HepG2 (cell line): ENCODE measurements around the gene MAB21L4. TPM values are rescaled to one million over a fixed set of nuclear protein-coding genes. Genes with fewer than 3 reads are reported as not detected.

Experiments
- DNMT1 ChIP-seq: sonication (generic); formaldehyde crosslinking; IDR thresholded peaks from 2 replicates; pipeline ENCODE4 v1.5.1; 2020; ENCODE audit warnings: mild to moderate bottlenecking, missing genetic modification reagents
- GTF2F1 ChIP-seq: fragments of 150-350 bp; IDR thresholded peaks from 2 replicates; pipeline ENCODE4 v1.6.1; 2014; ENCODE audit warnings: low read length
- HDAC2 ChIP-seq: sonication (generic); formaldehyde crosslinking; IDR thresholded peaks from 2 replicates; pipeline ENCODE4 v1.4.0; 2020; ENCODE audit warnings: missing genetic modification reagents
- IKZF4 ChIP-seq: sonication (generic); formaldehyde crosslinking; IDR thresholded peaks from 2 replicates; pipeline ENCODE4 v1.5.1; 2020; ENCODE audit warnings: borderline replicate concordance, mild to moderate bottlenecking, low read depth, missing genetic modification reagents; ENCODE audit errors: not compliant biosample characterization
- JUNB ChIP-seq: sonication (generic); formaldehyde crosslinking; IDR thresholded peaks from 2 replicates; pipeline ENCODE4 v1.8.0; 2022; ENCODE audit warnings: missing genetic modification reagents, mild to moderate bottlenecking, borderline replicate concordance
- NAIF1 ChIP-seq: sonication (generic); formaldehyde crosslinking; IDR thresholded peaks from 2 replicates; pipeline ENCODE4 v1.5.0; 2020; ENCODE audit warnings: mild to moderate bottlenecking, missing genetic modification reagents, borderline replicate concordance
- RAD51 ChIP-seq: fragments of 450-650 bp; IDR thresholded peaks from 2 replicates; pipeline ENCODE4 v1.6.1; 2016; ENCODE audit warnings: borderline replicate concordance
- TERF1 ChIP-seq: sonication (generic); formaldehyde crosslinking; IDR thresholded peaks from 2 replicates; pipeline ENCODE4 v1.8.0; 2022; ENCODE audit warnings: mild to moderate bottlenecking, missing genetic modification reagents, moderate library complexity
- UBTF ChIP-seq: sonication (generic); formaldehyde crosslinking; IDR thresholded peaks from 2 replicates; pipeline ENCODE4 v1.4.0; 2020; ENCODE audit warnings: mild to moderate bottlenecking, missing genetic modification reagents
- ZBTB38 ChIP-seq: sonication (generic); formaldehyde crosslinking; IDR thresholded peaks from 2 replicates; pipeline ENCODE4 v1.5.1; 2020; ENCODE audit warnings: mild to moderate bottlenecking, missing genetic modification reagents
- ZNF160 ChIP-seq: sonication (generic); formaldehyde crosslinking; IDR thresholded peaks from 2 replicates; pipeline ENCODE4 v1.8.0; 2022; ENCODE audit warnings: mild to moderate bottlenecking, inconsistent platforms, missing genetic modification reagents
- ZNF235 ChIP-seq: sonication (generic); formaldehyde crosslinking; IDR thresholded peaks from 2 replicates; pipeline ENCODE4 v1.8.1; 2023; ENCODE audit warnings: mild to moderate bottlenecking, missing genetic modification reagents, borderline replicate concordance
- ZNF354B ChIP-seq: sonication (generic); formaldehyde crosslinking; IDR thresholded peaks from 2 replicates; pipeline ENCODE4 v1.8.0; 2022; ENCODE audit warnings: mild to moderate bottlenecking, missing genetic modification reagents
- ZNF556 ChIP-seq: sonication (generic); formaldehyde crosslinking; IDR thresholded peaks from 2 replicates; pipeline ENCODE4 v1.4.0; 2020; ENCODE audit warnings: mild to moderate bottlenecking, missing genetic modification reagents, borderline replicate concordance
- ZNF607 ChIP-seq: sonication (generic); formaldehyde crosslinking; IDR thresholded peaks from 2 replicates; pipeline ENCODE4 v1.5.1; 2020; ENCODE audit warnings: missing genetic modification reagents, mild to moderate bottlenecking, borderline replicate concordance
- ZNF75D ChIP-seq: sonication (generic); formaldehyde crosslinking; IDR thresholded peaks from 2 replicates; pipeline ENCODE4 v1.8.1; 2023; ENCODE audit warnings: missing genetic modification reagents, mild to moderate bottlenecking, borderline replicate concordance
- ZSCAN5A ChIP-seq: sonication (generic); formaldehyde crosslinking; IDR thresholded peaks from 2 replicates; pipeline ENCODE4 v1.8.0; 2022; ENCODE audit warnings: mild to moderate bottlenecking, missing genetic modification reagents, borderline replicate concordance
- polyA plus RNA-seq, 8 experiments: library from polyadenylated mRNA; depleted of rRNA in 3 of 8; stranded (reverse) in 7 of 8; unstranded in 1 of 8; fragments of >200 nt; fragmentation: Illumina TruSeq in 4 of 8; extraction: Trizol in 4 of 8; gene quantifications; 2 replicates each; pipeline versions ENCODE4 v1.2.1 to v1.2.3, GENCODE V29; 2011 to 2016; ENCODE audit warnings: low read depth in 4 of 8, missing spikeins in 1 of 8, mixed read lengths in 1 of 8; ENCODE audit not compliant: insufficient read depth in 1 of 8
- total RNA-seq, 5 experiments: library from RNA; depleted of rRNA; stranded (reverse); fragments of >200 nt; fragmentation: Illumina TruSeq; extraction: Trizol; gene quantifications; 2 replicates each; pipeline ENCODE4 v1.2.3, GENCODE V29; 2016; ENCODE audit warnings: low read depth in 1 of 5
- TF ChIP-seq, protein P1 (sequence below): sonication (generic); formaldehyde crosslinking; conservative IDR thresholded peaks from 2 replicates; pipeline ENCODE4 v1.4.0; 2020; ENCODE audit warnings: missing genetic modification reagents
- TF ChIP-seq, protein P2 (sequence below): IDR thresholded peaks from 2 replicates; pipeline ENCODE4 v1.6.1; 2016; ENCODE audit warnings: mild to moderate bottlenecking, missing biosample characterization, missing genetic modification reagents

Gene MAB21L4
- total and polyA plus RNA-seq, 2 of the 13 experiments (the other 11 are each of a cell fraction or from before 2014, with no cell fraction given): 3.0 to 14.0 TPM

DNA sequence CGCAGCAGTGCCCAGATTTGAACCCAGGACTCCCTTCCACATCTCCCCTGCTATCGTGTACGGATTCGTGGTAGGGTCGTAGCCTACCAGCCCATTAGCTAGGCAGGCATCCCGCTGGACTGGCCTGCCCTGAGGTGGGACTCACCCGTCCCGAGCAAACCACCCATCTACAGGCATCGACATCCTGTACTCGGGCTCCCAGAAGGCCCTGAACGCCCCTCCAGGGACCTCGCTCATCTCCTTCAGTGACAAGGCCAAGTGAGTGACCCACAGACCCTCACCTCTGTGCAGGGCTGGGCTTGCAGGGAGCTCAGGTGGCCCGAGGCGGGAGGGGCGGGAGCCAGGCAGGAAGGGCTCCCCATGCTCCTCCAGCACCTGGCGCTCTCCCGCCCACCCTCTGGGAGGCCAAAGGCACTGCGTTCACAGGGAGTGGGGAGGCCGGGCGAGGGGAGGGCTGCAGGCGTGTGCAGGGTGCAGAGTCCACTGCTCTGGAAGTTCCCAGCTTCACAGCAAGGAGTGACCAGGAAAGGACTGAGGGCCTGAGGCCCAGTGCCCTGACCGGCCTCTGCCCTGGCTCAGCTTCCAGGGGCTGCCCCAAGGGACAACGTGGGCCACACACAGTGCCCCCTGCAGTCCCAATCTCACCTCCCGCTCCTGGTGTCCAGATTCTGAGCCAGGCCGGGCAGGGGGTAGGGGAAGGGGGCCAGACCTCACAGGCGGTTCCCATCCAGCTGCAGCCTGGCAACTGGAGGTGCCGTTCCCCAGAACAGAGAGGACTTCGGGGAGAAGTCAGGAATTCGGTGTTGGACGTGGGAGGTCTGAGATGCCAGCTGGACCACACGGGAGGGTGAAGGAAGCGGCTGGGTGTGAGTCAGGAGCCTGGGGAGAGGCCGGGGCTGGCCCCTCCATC lies 21.9 kb downstream of the MAB21L4 start (continued):
- TF ChIP-seq IKZF4 (CRISPR knock-in tag) (no peak), ZNF556 (CRISPR knock-in tag) (peak; percentile 89; the same call in 1 of the 2 replicates), DNMT1 (CRISPR knock-in tag) (peak; percentile 54; the same call in 1 of the 2 replicates), JUNB (CRISPR knock-in tag) (no peak), ZNF607 (CRISPR knock-in tag) (peak; percentile 95), TERF1 (no peak), ZBTB38 (CRISPR knock-in tag) (peak; percentile 100), HDAC2 (peak; percentile 95; the same call in 1 of the 2 replicates), ZNF75D (no peak), ZSCAN5A (CRISPR knock-in tag) (no peak; the same call in 1 of the 2 replicates), ZNF160 (CRISPR knock-in tag) (peak; percentile 48; the same call in 1 of the 2 replicates), ZNF354B (no peak), RAD51 (no peak), UBTF (CRISPR knock-in tag) (peak; percentile 98), NAIF1 (no peak), GTF2F1 (no peak), ZNF235 (CRISPR knock-in tag) (no peak)
- TF ChIP-seq, protein P1, sequence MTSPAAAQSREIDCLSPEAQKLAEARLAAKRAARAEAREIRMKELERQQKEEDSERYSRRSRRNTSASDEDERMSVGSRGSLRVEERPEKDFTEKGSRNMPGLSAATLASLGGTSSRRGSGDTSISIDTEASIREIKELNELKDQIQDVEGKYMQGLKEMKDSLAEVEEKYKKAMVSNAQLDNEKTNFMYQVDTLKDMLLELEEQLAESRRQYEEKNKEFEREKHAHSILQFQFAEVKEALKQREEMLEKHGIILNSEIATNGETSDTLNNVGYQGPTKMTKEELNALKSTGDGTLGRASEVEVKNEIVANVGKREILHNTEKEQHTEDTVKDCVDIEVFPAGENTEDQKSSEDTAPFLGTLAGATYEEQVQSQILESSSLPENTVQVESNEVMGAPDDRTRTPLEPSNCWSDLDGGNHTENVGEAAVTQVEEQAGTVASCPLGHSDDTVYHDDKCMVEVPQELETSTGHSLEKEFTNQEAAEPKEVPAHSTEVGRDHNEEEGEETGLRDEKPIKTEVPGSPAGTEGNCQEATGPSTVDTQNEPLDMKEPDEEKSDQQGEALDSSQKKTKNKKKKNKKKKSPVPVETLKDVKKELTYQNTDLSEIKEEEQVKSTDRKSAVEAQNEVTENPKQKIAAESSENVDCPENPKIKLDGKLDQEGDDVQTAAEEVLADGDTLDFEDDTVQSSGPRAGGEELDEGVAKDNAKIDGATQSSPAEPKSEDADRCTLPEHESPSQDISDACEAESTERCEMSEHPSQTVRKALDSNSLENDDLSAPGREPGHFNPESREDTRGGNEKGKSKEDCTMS: no peak
- TF ChIP-seq, protein P2, sequence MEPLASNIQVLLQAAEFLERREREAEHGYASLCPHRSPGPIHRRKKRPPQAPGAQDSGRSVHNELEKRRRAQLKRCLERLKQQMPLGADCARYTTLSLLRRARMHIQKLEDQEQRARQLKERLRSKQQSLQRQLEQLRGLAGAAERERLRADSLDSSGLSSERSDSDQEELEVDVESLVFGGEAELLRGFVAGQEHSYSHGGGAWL: peak; percentile 73
